ENCODE data around the gene ALAS1.

Gene ALAS1

DNA sequence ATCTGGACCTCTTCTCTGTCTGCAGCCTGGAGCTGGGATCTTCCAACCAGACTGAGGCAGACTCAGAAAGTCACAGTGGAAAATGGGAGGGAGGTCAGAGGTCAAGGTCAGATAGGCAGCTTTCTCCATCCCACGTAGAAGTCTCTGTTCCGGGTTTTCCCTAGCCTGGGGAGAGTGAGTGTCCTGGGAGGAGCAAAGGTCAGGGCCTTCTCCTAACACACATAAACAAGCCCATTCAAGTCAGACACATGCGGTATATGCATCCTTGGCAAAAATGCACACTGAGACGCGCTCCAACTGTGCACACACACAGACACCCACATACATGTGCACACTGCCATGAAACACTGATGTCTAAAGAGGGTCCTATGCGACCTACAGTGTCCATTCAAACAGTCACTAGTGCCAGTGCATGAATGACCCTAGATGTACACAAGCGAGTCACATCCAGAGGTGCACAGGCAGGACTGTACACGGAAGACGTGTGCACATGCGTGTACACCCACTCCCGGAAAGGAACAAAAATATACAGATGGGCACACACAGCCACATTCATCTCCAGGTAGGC is 40.3 kb downstream of the ALAS1 start:
- DNase-seq: no peak

DNA sequence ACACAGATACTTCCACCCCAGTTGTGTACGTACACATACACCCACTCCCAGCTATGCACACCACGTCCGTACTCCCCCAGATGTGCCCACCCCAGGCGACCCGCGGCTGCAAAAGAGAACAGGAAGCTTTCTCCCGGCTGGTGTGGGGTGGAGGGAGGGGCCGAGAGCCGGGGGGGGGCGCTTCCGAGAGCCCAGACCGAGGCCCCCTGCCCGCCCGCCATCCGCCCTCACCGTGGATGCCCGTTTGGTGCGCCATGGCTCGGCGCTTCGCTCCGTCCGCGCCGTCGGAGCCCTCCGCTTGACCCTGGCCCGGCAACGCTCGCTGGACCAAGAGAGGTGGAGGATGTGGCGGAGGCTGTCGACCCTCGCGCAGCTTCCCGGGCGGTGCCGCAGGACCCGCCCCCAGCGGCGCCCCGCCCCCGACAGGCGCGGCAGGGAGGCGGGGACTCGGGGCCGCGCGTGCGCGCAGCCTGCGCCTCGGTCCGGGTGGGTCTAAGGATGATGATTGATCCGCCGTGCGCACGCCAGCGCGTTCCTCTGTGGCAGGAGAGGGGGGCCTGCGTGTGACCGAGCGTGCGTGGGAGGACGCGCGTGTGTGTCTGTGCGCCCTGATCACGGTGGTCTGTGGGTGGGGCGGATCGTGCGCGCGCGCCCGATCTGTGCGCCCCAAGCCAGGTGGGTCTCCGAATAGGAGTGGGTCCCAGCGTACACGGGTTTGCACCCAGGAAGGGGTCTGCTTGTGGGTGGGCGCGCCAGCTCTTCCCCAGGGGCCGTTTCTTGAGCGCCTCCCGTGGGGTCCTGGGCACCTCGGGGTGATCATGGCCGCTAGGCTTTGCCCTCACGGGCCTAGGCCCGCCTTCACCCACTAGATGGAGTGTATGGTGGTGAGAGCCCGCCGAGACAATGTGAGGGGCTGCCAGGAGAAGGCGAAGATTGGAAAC is 41.1 kb downstream of the ALAS1 start, which contains the start of gene TWF2:
TSS of gene TWF2 (minus strand) at position 398 of the 941 bp plus-strand sequence. CDS start at position 256, 142 bp downstream.
- no peak for DNase-seq

DNA sequence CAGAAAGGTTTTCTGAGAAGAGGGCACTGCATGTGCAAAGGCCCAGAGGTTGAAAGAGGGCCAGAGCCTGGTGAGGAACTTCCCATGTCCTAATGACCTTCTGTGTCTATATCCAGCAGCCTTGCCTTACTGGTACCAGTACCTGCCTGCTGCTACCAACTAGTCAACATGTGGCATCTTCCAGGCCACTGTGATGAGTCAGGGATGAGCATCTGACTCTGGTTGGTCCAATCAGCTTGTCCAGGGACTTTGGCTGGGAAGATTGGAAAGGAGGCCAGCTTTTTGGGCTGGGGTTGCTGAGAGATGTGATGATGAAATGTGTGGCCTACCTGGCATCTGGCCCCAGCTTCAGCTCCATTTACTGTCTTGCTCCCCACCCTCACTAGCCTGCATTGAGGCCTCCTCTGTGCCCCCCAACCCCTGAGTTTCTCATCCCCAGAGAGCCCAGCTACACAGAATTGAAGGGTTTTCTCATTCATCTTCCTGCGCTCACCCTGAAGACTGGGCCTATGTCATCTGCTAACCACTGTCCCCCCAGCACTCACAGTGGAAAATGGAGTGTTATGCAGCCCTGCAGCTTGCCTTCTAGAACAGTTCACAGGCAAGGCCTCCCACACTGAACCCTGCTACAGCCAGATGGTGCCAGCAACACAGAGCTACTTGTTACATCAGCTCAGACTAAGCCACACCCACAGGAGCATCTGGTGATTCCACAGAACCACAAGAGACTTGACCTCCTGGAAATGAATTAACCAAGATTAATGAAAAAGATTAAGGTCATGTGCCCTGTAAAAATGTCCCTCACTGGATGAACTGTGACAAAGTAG is 42.3 kb downstream of the ALAS1 start:
- no peak for DNase-seq

DNA sequence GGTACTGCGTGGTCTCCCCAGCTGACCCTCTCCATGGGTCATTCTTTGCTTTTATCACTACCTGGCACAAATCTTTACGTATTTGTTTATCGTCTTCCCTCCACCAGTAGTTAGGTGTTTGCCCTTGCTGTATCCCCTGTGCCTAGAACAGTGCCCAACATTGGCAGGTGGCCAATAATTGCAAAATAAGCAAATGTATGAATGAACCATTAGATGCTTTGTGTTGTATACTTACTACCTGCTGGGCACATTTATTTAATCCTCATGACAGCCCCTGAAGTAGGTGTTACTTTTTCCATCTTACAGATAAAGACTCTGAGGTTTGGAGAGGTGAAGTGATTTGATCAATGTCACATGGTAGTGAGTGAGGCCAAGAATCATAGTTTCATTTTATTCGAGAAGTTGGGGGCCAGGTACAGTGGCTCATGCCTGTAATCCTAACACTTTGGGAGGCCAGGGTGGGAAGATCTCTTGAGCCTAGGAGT is 43.0 kb downstream of the ALAS1 start:
- DNase-seq: no peak

DNA sequence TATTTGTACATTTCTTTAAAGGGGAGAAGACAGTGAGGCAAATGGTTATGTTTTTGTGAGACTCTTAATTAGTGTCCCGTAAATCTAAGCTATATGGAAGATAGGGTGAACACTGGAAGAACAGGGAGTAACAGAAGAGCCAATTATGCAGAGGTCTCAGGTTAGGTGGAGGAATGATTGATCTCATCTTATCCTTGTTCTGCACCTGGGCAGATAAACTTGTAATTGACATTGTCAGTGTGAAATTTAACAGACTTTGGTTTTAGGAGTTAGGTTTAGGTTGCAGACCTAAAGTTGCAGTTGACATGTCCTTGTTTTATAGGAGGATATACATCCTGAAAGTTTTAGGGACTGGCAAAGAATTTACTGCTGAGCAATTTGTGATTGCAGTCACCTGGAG is 44.1 kb downstream of the ALAS1 start:
- no peak for DNase-seq

DNA sequence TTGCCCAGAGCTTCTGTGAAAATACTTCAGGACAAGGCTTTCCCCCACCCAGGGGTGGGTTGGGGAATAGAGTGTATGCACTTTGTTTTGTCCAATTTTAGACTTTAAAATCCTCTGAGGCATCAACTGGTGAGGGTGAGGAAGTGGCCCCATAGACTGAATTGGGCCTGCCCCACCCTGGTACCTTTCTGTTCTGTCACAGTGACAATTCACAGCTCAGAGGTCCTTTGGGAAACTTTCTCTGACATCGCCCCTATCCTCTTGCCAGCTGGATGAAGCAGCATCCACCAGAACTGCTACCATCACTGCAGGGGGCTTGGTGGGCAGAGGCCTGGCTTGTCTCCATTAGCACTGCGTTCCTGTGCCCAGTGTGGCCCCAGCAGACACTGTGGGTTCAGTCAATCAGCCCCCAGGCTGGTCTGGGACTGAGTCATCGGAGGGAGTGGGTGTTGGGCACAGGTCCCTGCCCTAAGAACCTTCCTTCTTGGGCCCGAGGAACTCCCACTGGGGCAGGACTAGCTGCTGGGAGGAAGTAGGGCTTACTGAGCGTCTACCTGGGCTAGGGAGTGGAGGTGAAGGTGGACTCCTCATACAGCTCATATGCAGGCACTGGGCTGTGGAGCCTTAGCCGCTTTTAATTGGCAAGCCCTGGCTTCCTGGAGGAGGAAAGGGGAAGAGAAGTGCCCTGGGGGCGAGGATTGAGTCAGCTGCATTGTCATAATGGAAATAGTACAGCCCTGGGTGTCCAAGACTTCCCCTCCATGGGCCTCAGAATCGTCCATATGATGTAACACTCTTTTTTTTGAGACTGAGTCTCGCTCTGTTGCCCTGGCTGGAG is 46.0 kb downstream of the ALAS1 start:
- no peak for DNase-seq

DNA sequence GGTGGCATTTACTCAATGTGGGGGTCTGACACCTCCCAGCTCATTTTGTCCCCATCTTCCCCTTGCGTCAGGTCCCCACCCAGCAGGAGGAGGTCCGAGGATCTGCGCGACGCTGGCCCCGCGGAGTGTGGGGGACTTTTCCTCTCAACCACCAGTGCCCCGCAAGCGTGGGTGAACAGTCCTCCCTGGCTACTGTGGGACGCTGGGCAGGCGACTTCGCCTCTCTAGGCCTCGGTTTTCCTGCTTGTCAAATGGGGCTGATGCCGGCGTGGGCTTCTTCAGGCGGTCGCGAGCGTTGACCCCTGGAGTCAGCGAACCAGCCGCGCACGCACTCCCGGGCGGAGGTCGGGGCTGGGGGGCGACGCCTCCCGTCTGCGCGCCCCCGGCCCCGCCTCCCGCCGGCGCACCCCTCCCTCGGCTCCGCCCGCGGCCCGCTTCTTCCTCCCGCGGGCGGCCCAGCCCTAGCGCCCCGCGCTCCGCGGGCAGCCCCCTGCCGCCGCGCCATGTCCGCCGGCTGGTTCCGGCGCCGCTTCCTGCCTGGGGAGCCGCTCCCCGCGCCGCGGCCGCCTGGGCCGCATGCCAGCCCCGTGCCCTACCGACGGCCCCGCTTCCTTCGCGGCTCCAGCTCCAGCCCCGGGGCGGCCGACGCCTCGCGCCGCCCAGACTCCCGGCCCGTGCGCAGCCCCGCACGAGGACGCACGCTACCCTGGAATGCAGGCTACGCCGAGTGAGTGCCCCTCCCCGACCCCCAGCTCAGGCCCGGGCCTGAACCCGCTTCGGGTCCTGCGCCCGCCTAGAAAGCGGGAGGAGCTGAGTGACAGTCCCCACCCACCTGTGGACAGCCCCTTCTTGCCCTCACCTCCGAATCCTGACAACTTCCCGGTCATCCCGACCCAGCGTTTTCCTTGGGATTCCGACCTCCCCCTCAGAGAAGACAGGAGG is 47.6 kb downstream of the ALAS1 start, which contains the start of gene PPM1M:
TSS of gene PPM1M (plus strand) at position 438 of the 942 bp plus-strand sequence. CDS start at position 504, 66 bp downstream.
- DNase-seq: no peak

DNA sequence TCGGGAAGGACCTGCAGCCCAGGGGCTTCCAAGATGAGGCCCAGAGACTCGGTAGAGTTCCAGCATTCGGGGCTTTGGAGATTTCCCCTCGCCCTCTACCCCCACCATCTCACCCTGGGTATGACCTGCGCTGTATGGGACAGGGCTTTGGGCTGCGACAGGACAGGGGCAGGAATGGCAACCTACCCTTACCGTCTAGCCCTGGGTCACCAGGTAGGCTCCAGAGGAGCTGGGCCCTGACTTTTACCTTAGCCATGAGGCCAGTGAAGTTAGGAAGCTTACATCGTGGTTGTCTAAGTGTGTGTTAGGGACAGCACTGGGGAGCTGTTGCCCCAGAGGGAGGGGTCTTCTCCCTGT is 48.3 kb downstream of the ALAS1 start:
- no peak for DNase-seq

DNA sequence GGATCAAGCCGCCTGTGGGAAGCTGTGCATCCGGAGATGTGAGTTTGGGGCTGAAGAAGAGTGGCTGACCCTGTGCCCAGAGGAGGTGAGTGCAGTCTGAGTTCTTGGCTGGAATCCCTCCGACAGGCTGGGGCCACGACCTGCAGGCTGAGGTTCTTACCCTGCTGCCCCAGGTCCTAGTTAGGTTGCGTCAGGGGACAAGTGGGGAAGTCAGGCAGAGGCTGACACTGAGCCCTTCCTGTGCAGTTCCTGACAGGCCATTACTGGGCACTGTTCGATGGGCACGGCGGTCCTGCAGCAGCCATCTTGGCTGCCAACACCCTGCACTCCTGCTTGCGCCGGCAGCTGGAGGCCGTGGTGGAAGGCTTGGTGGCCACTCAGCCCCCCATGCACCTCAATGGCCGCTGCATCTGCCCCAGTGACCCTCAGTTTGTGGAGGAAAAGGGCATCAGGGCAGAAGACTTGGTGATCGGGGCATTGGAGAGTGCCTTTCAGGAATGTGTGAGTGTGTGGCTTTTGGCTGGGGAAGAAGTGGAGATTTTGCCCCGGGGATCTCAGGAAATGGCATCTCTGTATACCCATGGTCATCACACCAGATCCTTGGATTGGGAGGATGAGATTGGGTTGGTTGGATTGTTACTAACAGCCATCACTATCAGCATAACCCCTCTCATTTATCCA is 48.9 kb downstream of the ALAS1 start:
- DNase-seq: no peak

DNA sequence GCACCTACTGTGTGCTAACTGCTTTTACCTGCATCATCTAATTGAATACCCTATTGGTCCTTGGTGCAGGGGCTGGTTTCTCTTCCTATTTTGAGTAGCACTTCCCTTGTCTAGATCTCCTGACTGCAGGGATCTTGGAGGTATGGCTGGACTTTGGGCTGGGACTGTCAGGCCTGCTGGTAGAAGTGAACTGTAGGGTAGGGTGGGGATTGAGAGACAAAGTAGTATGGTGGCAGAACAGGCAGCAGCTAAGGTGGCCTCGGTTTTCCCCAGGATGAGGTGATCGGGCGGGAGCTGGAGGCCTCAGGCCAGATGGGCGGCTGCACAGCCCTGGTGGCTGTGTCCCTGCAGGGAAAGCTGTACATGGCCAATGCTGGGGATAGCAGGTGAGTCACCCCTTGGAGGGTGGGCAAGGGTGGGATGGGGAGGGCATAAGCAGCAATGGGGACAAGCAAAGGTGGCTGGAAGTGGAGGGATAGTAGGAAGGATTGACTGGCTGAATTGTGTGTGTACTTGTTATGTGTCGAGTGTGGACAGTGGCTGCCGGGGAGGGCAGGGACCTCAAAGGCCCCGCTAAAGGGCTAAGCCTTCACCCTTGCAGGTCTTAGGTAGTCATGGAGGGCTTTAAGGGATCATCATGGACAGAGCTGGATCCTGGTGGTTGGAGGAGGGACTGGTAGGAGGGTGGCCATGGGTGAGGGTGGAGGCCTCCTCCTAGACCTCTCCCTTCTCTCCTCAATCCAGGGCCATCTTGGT is 49.6 kb downstream of the ALAS1 start:
- no peak for DNase-seq

DNA sequence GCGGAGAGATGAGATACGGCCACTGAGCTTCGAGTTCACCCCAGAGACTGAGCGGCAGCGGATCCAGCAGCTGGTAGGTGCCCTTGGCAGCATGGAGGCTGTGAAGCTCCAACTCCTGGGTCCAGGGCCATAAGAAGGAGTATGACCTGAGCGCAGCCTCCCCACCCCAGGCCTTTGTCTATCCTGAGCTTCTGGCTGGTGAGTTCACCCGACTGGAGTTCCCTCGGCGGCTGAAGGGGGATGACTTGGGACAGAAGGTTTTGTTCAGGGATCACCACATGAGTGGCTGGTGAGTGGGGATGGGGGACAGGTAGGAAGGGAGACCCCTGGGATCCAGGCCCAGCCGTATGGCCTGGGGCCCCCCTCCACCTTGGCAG is 50.2 kb downstream of the ALAS1 start:
- no peak for DNase-seq

DNA sequence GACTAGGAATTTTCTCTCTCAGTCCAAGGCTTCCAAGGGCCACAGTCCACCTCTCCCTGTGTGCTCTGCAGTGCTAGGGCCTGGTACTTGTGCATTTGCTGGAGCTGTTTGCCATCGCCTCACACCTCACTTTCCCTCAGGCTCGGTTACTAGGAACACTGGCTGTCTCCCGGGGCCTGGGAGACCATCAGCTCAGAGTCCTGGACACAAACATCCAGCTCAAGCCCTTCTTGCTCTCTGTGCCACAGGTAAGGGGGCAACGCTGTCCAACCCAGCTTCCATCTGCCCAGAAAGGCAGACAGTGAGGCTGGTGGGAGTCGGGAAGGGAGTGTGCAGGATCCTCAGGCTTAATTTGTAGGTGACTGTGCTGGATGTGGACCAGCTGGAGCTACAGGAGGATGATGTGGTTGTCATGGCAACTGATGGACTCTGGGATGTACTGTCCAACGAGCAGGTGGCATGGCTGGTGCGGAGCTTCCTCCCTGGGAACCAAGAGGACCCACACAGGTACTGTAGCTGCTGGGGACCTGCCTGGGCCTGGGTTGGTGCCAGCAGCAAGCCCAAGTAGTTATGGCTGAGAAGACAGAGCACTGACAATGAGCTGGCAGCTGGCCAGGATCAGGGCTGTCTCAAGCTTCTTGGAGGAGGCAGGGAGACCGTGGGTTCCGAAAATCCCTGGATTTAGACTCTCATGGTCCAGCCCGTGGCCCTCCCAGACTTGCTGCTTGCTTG is 51.0 kb downstream of the ALAS1 start:
- DNase-seq: peak; percentile 41

DNA sequence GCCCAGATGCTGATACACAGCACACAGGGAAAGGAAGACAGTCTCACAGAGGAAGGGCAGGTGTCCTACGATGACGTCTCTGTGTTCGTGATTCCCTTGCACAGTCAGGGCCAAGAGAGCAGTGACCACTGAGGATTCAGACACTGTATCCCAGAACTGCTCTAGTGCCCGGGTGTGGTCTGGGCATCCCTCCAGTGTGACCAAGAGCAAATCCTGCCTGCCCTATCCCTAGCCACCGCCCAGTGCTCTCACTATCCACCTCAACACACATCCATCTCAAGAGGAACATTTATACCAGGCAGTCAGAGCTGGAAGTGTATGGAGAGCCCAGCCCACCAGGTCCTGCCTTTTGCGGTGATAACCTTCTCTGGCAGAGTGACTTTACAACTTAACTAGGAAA is 51.7 kb downstream of the ALAS1 start:
- DNase-seq: no peak

DNA sequence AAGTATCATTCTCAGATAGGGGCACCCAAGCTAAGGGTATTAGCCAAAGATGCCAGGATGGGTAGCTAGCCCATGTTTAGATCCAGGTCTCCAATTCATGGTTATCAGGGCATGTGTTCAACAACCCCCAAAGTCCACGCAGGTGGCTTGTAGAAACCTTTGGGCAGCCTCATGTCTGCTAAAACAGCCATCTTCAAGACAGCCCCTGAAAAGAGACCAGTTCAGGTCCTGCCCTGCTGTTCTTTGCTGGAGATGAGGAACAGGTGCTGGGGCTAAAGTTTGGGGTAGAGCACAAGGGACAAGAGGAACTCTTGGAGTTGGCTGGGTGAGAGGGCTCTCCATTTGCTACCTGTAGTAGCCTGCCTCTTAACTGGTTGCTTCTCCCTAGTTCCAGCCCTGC is 52.2 kb downstream of the ALAS1 start:
- DNase-seq: no peak

DNA sequence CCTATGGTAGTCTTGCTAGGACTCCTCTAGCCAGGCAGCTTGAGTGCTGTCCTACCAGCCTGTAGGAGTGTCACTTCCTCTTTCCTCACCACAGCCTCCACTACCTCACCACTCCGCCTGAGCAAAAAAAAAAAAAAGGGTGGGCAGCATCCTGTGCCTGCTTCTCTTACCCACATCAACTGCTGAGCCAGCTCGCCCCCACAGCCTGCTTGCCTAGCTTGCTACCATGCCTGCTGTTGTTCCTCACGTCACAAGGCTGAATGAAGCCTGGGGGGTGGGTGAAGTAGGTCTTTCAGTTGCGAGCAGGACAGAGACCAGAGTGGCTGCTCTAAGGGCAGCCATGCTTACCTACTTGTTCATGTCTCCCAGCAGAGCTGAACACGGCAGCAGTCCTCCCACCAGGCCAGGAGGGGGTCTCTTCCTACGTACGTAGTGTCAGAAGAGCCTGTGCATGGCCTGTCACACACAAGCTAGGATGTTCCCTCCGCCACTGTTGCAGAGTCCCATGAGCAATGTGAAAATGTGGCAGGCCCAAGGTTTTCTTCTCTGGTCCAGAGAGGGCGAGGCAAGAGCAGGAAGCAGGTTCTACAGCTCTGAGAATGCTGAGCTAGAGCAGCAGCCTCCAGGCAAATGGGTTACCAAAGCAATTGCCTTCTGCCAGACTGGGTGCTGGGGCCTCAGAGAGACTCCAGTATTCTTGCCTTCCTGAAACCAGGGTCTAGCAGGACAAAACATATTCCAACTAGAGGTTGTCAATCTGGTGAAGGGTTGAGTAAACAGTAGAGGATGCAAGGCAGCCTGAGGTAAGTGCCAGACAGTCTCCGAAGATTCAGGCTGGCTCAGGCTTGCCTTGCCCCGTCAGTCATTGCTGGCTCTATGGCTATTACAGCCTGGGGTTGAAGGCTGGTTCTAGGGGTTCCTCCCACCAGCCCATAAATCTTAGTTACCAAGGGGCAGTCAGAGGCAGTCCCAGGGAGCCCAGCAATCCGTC is 55.6 kb downstream of the ALAS1 start:
- no peak for DNase-seq

DNA sequence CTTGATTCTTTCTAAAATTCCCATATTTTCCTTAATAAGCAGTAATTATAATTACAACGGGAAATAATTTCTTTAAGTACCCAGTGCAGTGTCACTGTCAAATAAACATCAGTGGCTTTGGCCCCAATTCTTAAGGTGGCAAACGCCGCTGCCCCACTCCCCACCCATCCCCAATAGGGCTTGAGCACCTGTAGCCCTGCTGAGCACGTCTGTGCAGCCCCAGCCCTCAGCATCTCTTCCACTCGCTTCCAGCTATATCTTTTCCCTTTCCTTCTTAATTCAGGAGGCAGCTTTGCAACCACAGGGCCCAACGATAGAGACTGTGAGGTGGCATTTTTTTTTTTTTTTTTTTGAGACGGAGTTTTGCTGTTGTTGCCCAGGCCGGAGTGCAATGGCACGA is 56.6 kb downstream of the ALAS1 start:
- no peak for DNase-seq

DNA sequence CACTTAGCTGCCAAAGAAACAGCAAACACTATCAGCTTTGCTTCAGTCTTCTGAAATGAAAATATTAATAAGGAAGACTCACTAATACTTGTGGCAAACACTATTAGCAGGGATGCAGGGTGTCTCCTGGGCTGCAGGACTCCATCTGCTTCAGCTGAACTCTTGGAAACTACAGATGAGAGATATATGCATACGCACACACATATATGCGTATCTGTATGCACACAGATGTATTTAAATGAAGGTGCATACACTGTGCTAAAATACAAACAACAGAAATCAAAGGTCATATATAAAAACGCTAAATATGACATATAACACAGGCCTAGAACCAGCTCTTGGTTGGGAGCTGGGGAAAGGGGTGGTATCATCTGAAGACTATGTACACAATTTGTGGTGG is 58.2 kb downstream of the ALAS1 start:
- no peak for DNase-seq

DNA sequence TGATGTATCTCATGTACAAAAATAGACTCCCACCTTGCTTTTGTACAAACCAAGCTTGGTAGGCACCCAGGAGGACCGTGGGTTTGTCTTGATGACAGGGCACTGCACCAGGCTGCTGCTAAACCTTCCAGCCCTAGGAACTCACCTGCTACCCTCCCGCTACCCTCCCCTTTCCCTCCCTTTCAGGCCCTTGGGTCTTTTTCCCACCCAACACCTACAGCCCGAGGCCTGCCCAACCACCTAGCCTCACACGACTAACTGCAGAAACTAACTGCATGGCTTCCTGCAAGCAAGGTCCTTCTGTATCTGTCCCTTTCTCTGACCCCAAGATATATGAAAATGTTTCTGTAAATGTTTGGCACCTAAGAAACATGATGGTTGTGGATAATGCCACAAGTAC is 58.7 kb downstream of the ALAS1 start:
- DNase-seq: no peak

Measured in DMS79 (cell line).